Ureter (tissue), 1 donor: ENCODE measurements around the gene WDR45B. TPM values are rescaled to one million over a fixed set of nuclear protein-coding genes. Genes with fewer than 3 reads are reported as not detected.

Experiments used
- DNase-seq: peaks from one replicate; pipeline ENCODE4 v3.0.0-alpha.2; 2020; ENCODE audit warnings: low spot score
- total RNA-seq: library from RNA; stranded (reverse); gene quantifications from one replicate; pipeline ENCODE4 v1.2.4, GENCODE V29; 2023
- donor health status: DM: yes; HTN: yes; CAD: no.

The WDR45B gene
- total RNA-seq: 96.0 TPM

GRCh38 chr17:82648165-82648668 is at the start of gene WDR45B:
WDR45B (minus strand) TSS chr17:82648444; CDS start chr17:82648340, 104 bp downstream.
- peak; percentile 96 for DNase-seq

- DNase-seq: no peak
Observed at GRCh38 chr17:82697808-82698064, 49.5 kb upstream of the WDR45B start.

- DNase-seq: no peak
Observed at GRCh38 chr17:82696916-82697807, 48.9 kb upstream of the WDR45B start.

GRCh38 chr17:82696259-82696658 is 48.0 kb upstream of the WDR45B start:
- DNase-seq: no peak

- no peak for DNase-seq
Observed at GRCh38 chr17:82694647-82695046, 46.4 kb upstream of the WDR45B start.

GRCh38 chr17:82693168-82693867 is 45.1 kb upstream of the WDR45B start:
- no peak for DNase-seq

GRCh38 chr17:82692268-82692667 is 44.0 kb upstream of the WDR45B start:
- DNase-seq: no peak

GRCh38 chr17:82691714-82692113 is 43.5 kb upstream of the WDR45B start:
- DNase-seq: no peak

- no peak for DNase-seq
Observed at GRCh38 chr17:82690786-82691489, 42.7 kb upstream of the WDR45B start.

GRCh38 chr17:82689077-82689476 is 40.8 kb upstream of the WDR45B start:
- DNase-seq: no peak

- no peak for DNase-seq
Observed at GRCh38 chr17:82687871-82688270, 39.6 kb upstream of the WDR45B start.

GRCh38 chr17:82687375-82687861 is 39.2 kb upstream of the WDR45B start:
- DNase-seq: no peak

GRCh38 chr17:82686366-82687324 is 38.4 kb upstream of the WDR45B start:
- no peak for DNase-seq

GRCh38 chr17:82685291-82685690 is 37.0 kb upstream of the WDR45B start:
- no peak for DNase-seq

GRCh38 chr17:82684228-82684841 is 36.1 kb upstream of the WDR45B start:
- no peak for DNase-seq

- no peak for DNase-seq
Observed at GRCh38 chr17:82683534-82683933, 35.3 kb upstream of the WDR45B start.

GRCh38 chr17:82681547-82681946 is 33.3 kb upstream of the WDR45B start:
- no peak for DNase-seq

GRCh38 chr17:82679586-82680465 is 31.6 kb upstream of the WDR45B start:
- no peak for DNase-seq

- DNase-seq: no peak
Observed at GRCh38 chr17:82678265-82678891, 30.1 kb upstream of the WDR45B start.
